ENCODE measurements around the gene ITGB3. TPM values are rescaled to one million over a fixed set of nuclear protein-coding genes. Genes with fewer than 3 reads are reported as not detected.
A peak's percentile ranks its signal among the peaks of the same experiment; 100 is the strongest.

ITGB3 gene
- total and polyA plus RNA-seq, 2 of the 4 experiments (the other 2 are of a cell fraction), result 9.8 to 17.6 TPM

DNA sequence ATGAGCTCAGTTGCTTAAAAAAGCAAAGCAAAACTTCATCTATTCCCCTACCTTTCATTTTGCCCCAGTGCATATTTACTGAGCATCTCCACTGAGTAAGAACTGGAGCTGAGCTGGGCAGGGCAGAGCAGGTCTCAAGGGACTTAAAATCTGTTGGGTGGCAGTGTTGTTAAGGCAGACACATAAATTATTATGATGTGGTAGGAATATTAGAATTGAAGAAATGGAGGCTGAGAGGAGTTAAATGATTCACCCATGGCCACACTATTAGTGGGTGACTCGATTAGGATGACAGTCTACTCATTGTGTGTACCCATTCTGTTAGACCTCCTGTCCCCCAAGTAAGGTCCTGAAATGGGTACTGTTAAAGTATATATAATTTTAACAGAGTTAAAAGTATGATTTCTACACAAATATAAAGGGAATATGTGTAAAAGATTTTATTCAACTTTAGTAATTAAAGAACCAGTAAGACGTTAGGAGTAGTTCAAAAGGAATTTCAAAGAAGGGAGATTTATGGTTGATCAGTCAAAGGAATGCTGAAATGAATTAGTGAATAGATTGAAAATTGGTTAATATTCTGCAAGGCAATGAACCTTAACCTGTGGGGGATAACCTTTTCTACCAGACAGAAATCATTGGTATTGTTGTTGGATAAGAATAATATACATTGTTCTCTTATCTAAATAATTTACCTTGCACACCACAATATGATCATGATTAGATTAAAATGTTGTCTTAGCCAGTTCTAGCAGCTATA lies 17.5 kb downstream of the ITGB3 start:
- H2BK15ac ChIP-seq (ENCODE audit: low read depth, low read length), result no peak overlapping the region
- intact Hi-C loops (cut with micrococcal nuclease) (no loop called here), in situ Hi-C loops (cut with MboI; ENCODE audit: low sequenced_read_pairs) (no loop called here), dilution Hi-C loops (cut with HindIII; ENCODE audit: low sequenced_read_pairs, unreplicated experiment) (no loop called here)
- H2BK5ac ChIP-seq (ENCODE audit: low read depth, low read length, poor library complexity, severe bottlenecking), result no peak overlapping the region
- WGBS, 2 experiments (ENCODE audit: extremely low coverage in 2 of 2, insufficient read length in 1 of 2), result no CpG with 5 or more reads among the region's 2 CpGs
- H2BK120ac ChIP-seq (ENCODE audit: low read depth, low read length), result no peak overlapping the region
- ATAC-seq (ENCODE audit: low read depth), result no peak
- no peak overlapping the region for H3K18ac ChIP-seq (ENCODE audit: low read depth, low read length)
- no peak overlapping the region for H2BK20ac ChIP-seq (ENCODE audit: low read depth, low read length)
- POLR2A ChIA-PET (ENCODE audit: unreplicated experiment), result no interaction called here
- no peaks in the 10 kb centered on the region for H3K27me3 ChIP-seq (ENCODE audit: control insufficient read depth, insufficient read depth, low read length)
- H3K56ac ChIP-seq (ENCODE audit: extremely low read depth, insufficient read depth, low read length), result no peak overlapping the region
- no peak overlapping the region for H4K91ac ChIP-seq (ENCODE audit: insufficient read depth, low read depth, low read length)
- no peaks in the 10 kb centered on the region for H3K9me3 ChIP-seq (ENCODE audit: control insufficient read depth, insufficient read depth, low read length)
- 0 out of 2 replicates have a peak overlapping the region, but pooled peaks have one; percentile 63 for H2AK5ac ChIP-seq (ENCODE audit: low read depth, low read length)
- TF ChIP-seq MXI1 (IDR thresholded peaks at IDR 0.05; ENCODE audit: borderline replicate concordance, low read depth, low read length) (no peak), MAZ (IDR thresholded peaks at IDR 0.05; ENCODE audit: borderline replicate concordance, low read depth, low read length) (no peak), CHD1 (IDR thresholded peaks at IDR 0.05; ENCODE audit: low read depth, low read length) (no peak), MAFK (IDR thresholded peaks at IDR 0.05; ENCODE audit: low read depth, low read length) (no peak), FOS (IDR thresholded peaks at IDR 0.05; ENCODE audit: low read depth, low read length) (no peak), BHLHE40 (IDR thresholded peaks at IDR 0.05; ENCODE audit: low read depth, low read length) (no peak), CEBPB (IDR thresholded peaks at IDR 0.05; ENCODE audit: low read depth, low read length) (no peak), POLR2A (IDR thresholded peaks at IDR 0.05; ENCODE audit: low read depth, low read length) (no peak), SMC3 (IDR thresholded peaks at IDR 0.05; ENCODE audit: low read depth, low read length) (no peak), RAD21 (IDR thresholded peaks at IDR 0.05; ENCODE audit: low read length) (no peak), RCOR1 (IDR thresholded peaks at IDR 0.05; ENCODE audit: insufficient replicate concordance, low read length) (no peak), NFE2L2 (IDR thresholded peaks at IDR 0.05; ENCODE audit: low read depth, low read length) (no peak), RFX5 (IDR thresholded peaks at IDR 0.05; ENCODE audit: low read depth, low read length) (no peak)
- TF ChIP-seq, protein P1, sequence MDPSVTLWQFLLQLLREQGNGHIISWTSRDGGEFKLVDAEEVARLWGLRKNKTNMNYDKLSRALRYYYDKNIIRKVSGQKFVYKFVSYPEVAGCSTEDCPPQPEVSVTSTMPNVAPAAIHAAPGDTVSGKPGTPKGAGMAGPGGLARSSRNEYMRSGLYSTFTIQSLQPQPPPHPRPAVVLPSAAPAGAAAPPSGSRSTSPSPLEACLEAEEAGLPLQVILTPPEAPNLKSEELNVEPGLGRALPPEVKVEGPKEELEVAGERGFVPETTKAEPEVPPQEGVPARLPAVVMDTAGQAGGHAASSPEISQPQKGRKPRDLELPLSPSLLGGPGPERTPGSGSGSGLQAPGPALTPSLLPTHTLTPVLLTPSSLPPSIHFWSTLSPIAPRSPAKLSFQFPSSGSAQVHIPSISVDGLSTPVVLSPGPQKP (IDR thresholded peaks at IDR 0.05; ENCODE audit: borderline replicate concordance, low read depth, low read length), result no peak
- TF ChIP-seq, protein P2, sequence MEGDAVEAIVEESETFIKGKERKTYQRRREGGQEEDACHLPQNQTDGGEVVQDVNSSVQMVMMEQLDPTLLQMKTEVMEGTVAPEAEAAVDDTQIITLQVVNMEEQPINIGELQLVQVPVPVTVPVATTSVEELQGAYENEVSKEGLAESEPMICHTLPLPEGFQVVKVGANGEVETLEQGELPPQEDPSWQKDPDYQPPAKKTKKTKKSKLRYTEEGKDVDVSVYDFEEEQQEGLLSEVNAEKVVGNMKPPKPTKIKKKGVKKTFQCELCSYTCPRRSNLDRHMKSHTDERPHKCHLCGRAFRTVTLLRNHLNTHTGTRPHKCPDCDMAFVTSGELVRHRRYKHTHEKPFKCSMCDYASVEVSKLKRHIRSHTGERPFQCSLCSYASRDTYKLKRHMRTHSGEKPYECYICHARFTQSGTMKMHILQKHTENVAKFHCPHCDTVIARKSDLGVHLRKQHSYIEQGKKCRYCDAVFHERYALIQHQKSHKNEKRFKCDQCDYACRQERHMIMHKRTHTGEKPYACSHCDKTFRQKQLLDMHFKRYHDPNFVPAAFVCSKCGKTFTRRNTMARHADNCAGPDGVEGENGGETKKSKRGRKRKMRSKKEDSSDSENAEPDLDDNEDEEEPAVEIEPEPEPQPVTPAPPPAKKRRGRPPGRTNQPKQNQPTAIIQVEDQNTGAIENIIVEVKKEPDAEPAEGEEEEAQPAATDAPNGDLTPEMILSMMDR (conservative IDR thresholded peaks at IDR 0.05; ENCODE audit: low read depth, low read length), result no peak
- TF ChIP-seq, protein P3, sequence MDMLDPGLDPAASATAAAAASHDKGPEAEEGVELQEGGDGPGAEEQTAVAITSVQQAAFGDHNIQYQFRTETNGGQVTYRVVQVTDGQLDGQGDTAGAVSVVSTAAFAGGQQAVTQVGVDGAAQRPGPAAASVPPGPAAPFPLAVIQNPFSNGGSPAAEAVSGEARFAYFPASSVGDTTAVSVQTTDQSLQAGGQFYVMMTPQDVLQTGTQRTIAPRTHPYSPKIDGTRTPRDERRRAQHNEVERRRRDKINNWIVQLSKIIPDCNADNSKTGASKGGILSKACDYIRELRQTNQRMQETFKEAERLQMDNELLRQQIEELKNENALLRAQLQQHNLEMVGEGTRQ (IDR thresholded peaks at IDR 0.05; ENCODE audit: low read depth, low read length), result no peak
- H3K14ac ChIP-seq (replicated peaks; ENCODE audit: low read depth, low read length), result no peak overlapping the region
- no peak overlapping the region for H4K8ac ChIP-seq (ENCODE audit: low read depth in 2 of 2, low read length in 2 of 2)
- DNase-seq, result no peak
- no peak overlapping the region for H3K9ac ChIP-seq (ENCODE audit: low read depth, low read length)
- H2AK9ac ChIP-seq (replicated peaks; ENCODE audit: low read depth, low read length, poor library complexity), result no peak overlapping the region
- H3K36me3 ChIP-seq (ENCODE audit: control insufficient read depth, insufficient read depth, low read length), result no peaks in the 10 kb centered on the region
- peaks cover 28% of the 10 kb centered on the region for H3K4me1 ChIP-seq (ENCODE audit: control insufficient read depth, insufficient read depth, low read length)
- H4K5ac ChIP-seq (ENCODE audit: low read depth, low read length), result no peak overlapping the region
- H3K4me2 ChIP-seq (ENCODE audit: low read depth, low read length), result no peak overlapping the region
- H3K4ac ChIP-seq (ENCODE audit: low read depth, low read length), result no peak overlapping the region
- H3K4me3 ChIP-seq (ENCODE audit: insufficient read depth, low read depth, low read length), result no peak overlapping the region
- no peaks in the 10 kb centered on the region for H4K20me1 ChIP-seq (ENCODE audit: insufficient read depth, low read length)
- no peak overlapping the region for H3K23ac ChIP-seq (ENCODE audit: low read depth, low read length)
- peaks cover 9 to 47% of the 10 kb centered on the region in 2 experiments for H3K79me1 ChIP-seq (ENCODE audit: low read depth in 1 of 2, low read length in 2 of 2)
- CTCF ChIA-PET, result no interaction called here
- no peak overlapping the region for H3K27ac ChIP-seq (ENCODE audit: insufficient read depth, low read length)
- no peak overlapping the region for H2AFZ ChIP-seq (replicated peaks; ENCODE audit: low read length, poor library complexity)
- H3K9me1 ChIP-seq (ENCODE audit: insufficient read depth, low read length), result peaks cover 33% of the 10 kb centered on the region
- no TSS peak for BruUV-seq (replicated peaks)
